CD4-positive, alpha-beta T cell (primary cell): ENCODE results near the gene OR6X1. TPM values are rescaled to one million over a fixed set of nuclear protein-coding genes. Genes with fewer than 3 reads are reported as not detected.

Source experiments
- ATAC-seq: fragments of 200-7000 bp; cut with Tn5 transposase; one replicate; pipeline ENCODE4 v1.10.0; 2022; ENCODE audit warnings: mild to moderate bottlenecking; ENCODE audit not compliant: poor library complexity
- CTCF ChIA-PET: fragments of 350-600 bp; sonication (Branson Sonifier 250); formaldehyde crosslinking; loops from one replicate; lab custom pipeline; 2021; ENCODE audit warnings: antibody characterized with exemption, inconsistent platforms; lab: Charles Lee
- POLR2A ChIA-PET: fragments of 350-600 bp; sonication (Branson Sonifier 250); formaldehyde crosslinking; loops from one replicate; lab custom pipeline; 2021; ENCODE audit warnings: antibody characterized with exemption, inconsistent platforms; lab: Charles Lee
- DNase-seq, 14 experiments: peaks; one replicate each; pipeline ENCODE4 v3.0.0-alpha.2; 2013 to 2020; ENCODE audit warnings: mixed read lengths in 2 of 14
- H3K27ac ChIP-seq, 2 donors: one replicate each; pipeline versions ENCODE4 v1.5.1 to v1.7.0; 2013; ENCODE audit warnings: low read length in 2 of 2, low read depth in 1 of 2, mild to moderate bottlenecking in 1 of 2
- H3K27me3 ChIP-seq, 2 experiments: 1 replicate in 1 of 2; 2 replicates in 1 of 2; pipeline versions ENCODE4 v1.6.1 to v1.7.0; 2013; ENCODE audit warnings: low read length in 2 of 2, control low read depth in 1 of 2, mild to moderate bottlenecking in 1 of 2, moderate library complexity in 1 of 2; ENCODE audit not compliant: insufficient read depth in 2 of 2, control insufficient read depth in 1 of 2
- H3K36me3 ChIP-seq: one replicate; pipeline ENCODE4 v1.6.1; 2013; ENCODE audit warnings: low read length, control low read depth; ENCODE audit not compliant: insufficient read depth
- H3K4me1 ChIP-seq: one replicate; pipeline ENCODE4 v1.6.1; 2013; ENCODE audit warnings: low read length, control low read depth; ENCODE audit not compliant: insufficient read depth
- H3K4me3 ChIP-seq: one replicate; pipeline ENCODE4 v1.5.1; 2013; ENCODE audit warnings: mild to moderate bottlenecking, low read length, moderate library complexity
- H3K9me3 ChIP-seq, 2 experiments: 1 replicate in 1 of 2; 2 replicates in 1 of 2; pipeline versions ENCODE4 v1.6.1 to v1.7.0; 2013; ENCODE audit warnings: low read length in 2 of 2, mild to moderate bottlenecking in 2 of 2, control low read depth in 1 of 2, moderate library complexity in 1 of 2; ENCODE audit not compliant: control insufficient read depth in 1 of 2, insufficient read depth in 1 of 2
- H3K27ac Mint-ChIP-seq: one replicate; pipeline ENCODE4 v1.8.0; 2020; ENCODE audit warnings: mixed read lengths
- H3K27me3 Mint-ChIP-seq: one replicate; pipeline ENCODE4 v1.8.0; 2021; ENCODE audit warnings: mixed read lengths
- H3K36me3 Mint-ChIP-seq: one replicate; pipeline ENCODE4 v1.8.0; 2021; ENCODE audit warnings: low read depth, mixed read lengths
- H3K4me1 Mint-ChIP-seq: one replicate; pipeline ENCODE4 v1.8.0; 2021; ENCODE audit warnings: low read depth, mixed read lengths
- H3K4me3 Mint-ChIP-seq: one replicate; pipeline ENCODE4 v1.8.0; 2020; ENCODE audit warnings: mild to moderate bottlenecking, mixed read lengths
- H3K9me3 Mint-ChIP-seq: one replicate; pipeline ENCODE4 v1.8.0; 2020; ENCODE audit warnings: mixed read lengths
- CTCF ChIP-seq: fragments of 200-600 bp; IDR thresholded peaks from one replicate; pipeline ENCODE4 v1.8.0; 2022; ENCODE audit warnings: antibody characterized with exemption, mild to moderate bottlenecking
- intact Hi-C, 2 experiments: fragments of 100-400 bp; cut with DNase I in 1 of 2; cut with micrococcal nuclease in 1 of 2; formaldehyde crosslinking; loops; one replicate each; pipeline versions ENCODE4 v1.15.1 to v1.9.0; 2023 to 2025; cut with DNase I, micrococcal nuclease
- total RNA-seq, 174 experiments: library from RNA in 2 of 174; stranded (reverse) in 2 of 174; gene quantifications; one replicate each; pipeline ENCODE4 v1.2.3 and lab custom pipeline; 2021 to 2026

The OR6X1 gene
- total RNA-seq, 2 experiments from 2014 or later: not detected

GRCh38 chr11:123775289-123775688 is 21.0 kb upstream of the OR6X1 start:
- H3K4me3 Mint-ChIP-seq: no peak overlapping the region
- no peak for ATAC-seq
- Histone ChIP-seq H3K36me3 (no peaks in the 10 kb centered on the region), H3K4me3 (no peak overlapping the region), H3K27ac (no peak overlapping the region), H3K4me1 (no peaks in the 10 kb centered on the region), H3K9me3 (no peaks in the 10 kb centered on the region), H3K27me3 (peaks cover 0 to 3% of the 10 kb centered on the region in 2 experiments)
- POLR2A ChIA-PET: no interaction called here
- CTCF ChIA-PET: no interaction called here
- no peak for TF ChIP-seq CTCF
- no peaks in the 10 kb centered on the region for H3K9me3 Mint-ChIP-seq
- intact Hi-C loops: no loop called here
- H3K4me1 Mint-ChIP-seq: no peaks in the 10 kb centered on the region
- no peak for DNase-seq
- no peak overlapping the region for H3K27ac Mint-ChIP-seq
- no peaks in the 10 kb centered on the region for H3K36me3 Mint-ChIP-seq
- H3K27me3 Mint-ChIP-seq: peaks cover 13% of the 10 kb centered on the region

- Mint-ChIP-seq H3K4me3 (no peak overlapping the region), H3K27me3 (peaks cover 8% of the 10 kb centered on the region), H3K9me3 (no peaks in the 10 kb centered on the region), H3K27ac (no peak overlapping the region), H3K4me1 (no peaks in the 10 kb centered on the region), H3K36me3 (no peaks in the 10 kb centered on the region)
- no peaks in the 10 kb centered on the region for H3K4me1 ChIP-seq
- ChIA-PET POLR2A (no interaction called here), CTCF (interaction anchor here (0.9 kb wide), 1 partner anchor 27 kb away, joined by 3 read pairs; no protein-coding TSS in a partner anchor)
- no peaks in the 10 kb centered on the region for H3K36me3 ChIP-seq
- no peak for DNase-seq
- no peaks in the 10 kb centered on the region for H3K9me3 ChIP-seq
- no peak overlapping the region for H3K27ac ChIP-seq
- no peak for ATAC-seq
- H3K4me3 ChIP-seq: no peak overlapping the region
- no peaks in the 10 kb centered on the region for H3K27me3 ChIP-seq
- TF ChIP-seq CTCF: no peak
- intact Hi-C loops: no loop called here
These were observed 19.6 kb upstream of the OR6X1 start for GRCh38 chr11:123773959-123774358.

- no peak for DNase-seq
- intact Hi-C loops: no loop called here
- no peak overlapping the region for H3K4me3 Mint-ChIP-seq
These were observed 18.7 kb upstream of the OR6X1 start for GRCh38 chr11:123773026-123773425.

More at GRCh38 chr11:123773026-123773425, 18.7 kb upstream of the OR6X1 start:
- ChIA-PET POLR2A (no interaction called here), CTCF (interaction anchor here (0.9 kb wide), 1 partner anchor 26 kb away, joined by 3 read pairs; no protein-coding TSS in a partner anchor)
- Histone ChIP-seq H3K27ac (no peak overlapping the region), H3K4me1 (no peaks in the 10 kb centered on the region), H3K9me3 (no peaks in the 10 kb centered on the region), H3K27me3 (no peaks in the 10 kb centered on the region), H3K4me3 (no peak overlapping the region), H3K36me3 (no peaks in the 10 kb centered on the region)
- Mint-ChIP-seq H3K27me3 (peaks cover 5% of the 10 kb centered on the region), H3K9me3 (no peaks in the 10 kb centered on the region), H3K36me3 (no peaks in the 10 kb centered on the region), H3K27ac (no peak overlapping the region), H3K4me1 (no peaks in the 10 kb centered on the region)
- no peak for ATAC-seq
- no peak for TF ChIP-seq CTCF
